HEK293T (cell line): ENCODE measurements around the gene RUNDC3A.

ENCODE experiments used
- CTCF ChIA-PET: fragments of 350-600 bp; formaldehyde crosslinking; extraction: SDS; loops from one replicate; lab custom pipeline; 2021; ENCODE audit warnings: antibody characterized with exemption, inconsistent platforms; lab: Yijun Ruan, JAX
- POLR2A ChIA-PET: fragments of 350-600 bp; formaldehyde crosslinking; extraction: SDS; loops from one replicate; lab custom pipeline; 2020; ENCODE audit warnings: antibody characterized with exemption, inconsistent platforms; lab: Yijun Ruan, JAX
- DNase-seq: peaks from one replicate; pipeline ENCODE4 v3.0.0; 2012; ENCODE audit warnings: mixed read lengths; ENCODE audit errors: extremely low spot score
- ARNT ChIP-seq: fragments of 450-650 bp; IDR thresholded peaks from 2 replicates; pipeline ENCODE4 v1.6.1; 2017; ENCODE audit warnings: mild to moderate bottlenecking
- BHLHE40 ChIP-seq: fragments of 450-650 bp; IDR thresholded peaks from 2 replicates; pipeline ENCODE4 v1.6.1; 2016; ENCODE audit warnings: mild to moderate bottlenecking, moderate library complexity, borderline replicate concordance
- CTBP1 ChIP-seq: fragments of 450-650 bp; IDR thresholded peaks from 2 replicates; pipeline ENCODE4 v1.6.1; 2016; ENCODE audit warnings: borderline replicate concordance
- ELF4 ChIP-seq: fragments of 450-650 bp; IDR thresholded peaks from 2 replicates; pipeline ENCODE4 v1.6.1; 2017; ENCODE audit warnings: antibody characterized with exemption
- FOXA1 ChIP-seq: fragments of 450-650 bp; IDR thresholded peaks from 2 replicates; pipeline ENCODE4 v1.6.1; 2016; ENCODE audit warnings: mild to moderate bottlenecking
- FOXK2 ChIP-seq: fragments of 450-650 bp; IDR thresholded peaks from 2 replicates; pipeline ENCODE4 v1.6.1; 2016; ENCODE audit warnings: mild to moderate bottlenecking
- FOXM1 ChIP-seq: fragments of 450-650 bp; IDR thresholded peaks from 2 replicates; pipeline ENCODE4 v1.6.1; 2017; ENCODE audit warnings: mild to moderate bottlenecking, borderline replicate concordance
- HDGF ChIP-seq: fragments of 450-650 bp; IDR thresholded peaks from 2 replicates; pipeline ENCODE4 v1.6.1; 2017; ENCODE audit warnings: antibody characterized with exemption, borderline replicate concordance
- L3MBTL2 ChIP-seq: fragments of 450-650 bp; conservative IDR thresholded peaks from 2 replicates; pipeline ENCODE4 v1.6.1; 2016; ENCODE audit warnings: mild to moderate bottlenecking
- LEF1 ChIP-seq: fragments of 450-650 bp; IDR thresholded peaks from 2 replicates; pipeline ENCODE4 v1.6.1; 2017; ENCODE audit warnings: mild to moderate bottlenecking, borderline replicate concordance
- NFRKB ChIP-seq: fragments of 450-650 bp; IDR thresholded peaks from 2 replicates; pipeline ENCODE4 v1.6.1; 2016; ENCODE audit warnings: mild to moderate bottlenecking, moderate library complexity
- PKNOX1 ChIP-seq: fragments of 450-650 bp; IDR thresholded peaks from 2 replicates; pipeline ENCODE4 v1.6.1; 2016
- SP1 ChIP-seq: fragments of 450-650 bp; IDR thresholded peaks from 2 replicates; pipeline ENCODE4 v1.6.1; 2017
- SUZ12 ChIP-seq: fragments of 450-650 bp; IDR thresholded peaks from 2 replicates; pipeline ENCODE4 v1.6.1; 2016; ENCODE audit warnings: mild to moderate bottlenecking
- TARDBP ChIP-seq: fragments of 450-650 bp; IDR thresholded peaks from 2 replicates; pipeline ENCODE4 v1.6.1; 2016
- ZNF384 ChIP-seq: fragments of 450-650 bp; IDR thresholded peaks from 2 replicates; pipeline ENCODE4 v1.6.1; 2016

Gene RUNDC3A

GRCh38 chr17:44351961-44352827 lies 43.8 kb downstream of the RUNDC3A start:
- DNase-seq = no peak
- CTCF ChIA-PET = interaction anchor here (0.6 to 0.7 kb wide), 2 partner anchors 11 to 21 kb away, joined by 3 to 4 read pairs; partner anchors contain the start of gene FAM171A2
- no peak for TF ChIP-seq PKNOX1
- TF ChIP-seq L3MBTL2 = no peak
- no peak for TF ChIP-seq SUZ12
- no peak for TF ChIP-seq CTBP1
- TF ChIP-seq FOXK2 = no peak
- TF ChIP-seq SP1 = no peak
- no peak for TF ChIP-seq FOXM1
- TF ChIP-seq ZNF384 = no peak
- no peak for TF ChIP-seq HDGF
- TF ChIP-seq ARNT = no peak
- POLR2A ChIA-PET = interaction anchor here (1.2 to 1.3 kb wide), 2 partner anchors 11 to 17 kb away, joined by 3 to 5 read pairs; partner anchors contain the start of gene FAM171A2

GRCh38 chr17:44352828-44353671 lies 44.6 kb downstream of the RUNDC3A start:
- DNase-seq = no peak
- CTCF ChIA-PET = interaction anchor here (0.7 kb wide), 1 partner anchor 10 kb away, joined by 4 read pairs; the partner anchor contains the start of gene FAM171A2
- POLR2A ChIA-PET = interaction anchor here (1.2 kb wide), 1 partner anchor 32 kb away, joined by 3 read pairs; no protein-coding TSS in a partner anchor
- TF ChIP-seq BHLHE40 (no peak), HDGF (no peak), SUZ12 (no peak)

DNA sequence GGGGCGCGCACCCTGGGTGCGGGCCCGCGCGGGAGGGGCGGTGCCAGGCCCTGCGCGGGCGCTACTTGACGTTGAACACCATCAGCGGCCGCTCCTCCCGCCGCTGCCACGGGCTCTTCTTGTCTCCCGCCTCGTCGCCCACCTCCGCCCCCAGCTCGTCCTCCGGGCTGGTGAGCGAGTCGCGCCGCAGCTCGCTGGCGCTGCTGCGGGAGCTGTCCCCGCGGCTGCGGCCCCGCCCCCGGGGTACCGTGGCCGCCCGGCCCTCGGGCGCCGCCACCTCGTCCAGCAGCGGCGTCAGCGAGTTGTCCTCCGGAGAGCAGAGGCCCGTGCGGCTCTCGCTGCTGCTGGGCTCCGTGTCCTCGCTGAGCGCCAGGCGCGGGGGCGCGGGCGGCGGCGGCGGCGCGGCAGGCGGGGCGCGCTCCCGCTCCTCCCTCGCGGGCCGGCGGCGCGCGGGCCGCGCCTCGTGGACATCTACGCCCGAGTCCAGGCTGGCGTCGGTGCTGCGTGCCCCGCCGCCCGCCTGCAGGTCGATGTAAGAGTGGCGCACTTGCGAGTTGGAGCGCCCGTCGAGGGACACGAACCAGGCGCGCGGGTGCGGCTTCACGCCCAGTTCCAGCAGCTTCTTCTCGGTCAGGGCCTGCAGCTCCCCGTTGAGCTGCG lies 45.4 kb downstream of the RUNDC3A start:
- TF ChIP-seq NFRKB (no peak), LEF1 (no peak), BHLHE40 (no peak), TARDBP (no peak), FOXM1 (no peak), ELF4 (no peak), CTBP1 (no peak), PKNOX1 (no peak), HDGF (no peak), FOXK2 (no peak), L3MBTL2 (no peak), FOXA1 (no peak), ARNT (no peak), ZNF384 (no peak), SUZ12 (no peak), SP1 (no peak)
- DNase-seq = no peak
- CTCF ChIA-PET = no interaction called here
- POLR2A ChIA-PET = interaction anchor here (1.2 kb wide), 1 partner anchor 32 kb away, joined by 3 read pairs; no protein-coding TSS in a partner anchor

DNA sequence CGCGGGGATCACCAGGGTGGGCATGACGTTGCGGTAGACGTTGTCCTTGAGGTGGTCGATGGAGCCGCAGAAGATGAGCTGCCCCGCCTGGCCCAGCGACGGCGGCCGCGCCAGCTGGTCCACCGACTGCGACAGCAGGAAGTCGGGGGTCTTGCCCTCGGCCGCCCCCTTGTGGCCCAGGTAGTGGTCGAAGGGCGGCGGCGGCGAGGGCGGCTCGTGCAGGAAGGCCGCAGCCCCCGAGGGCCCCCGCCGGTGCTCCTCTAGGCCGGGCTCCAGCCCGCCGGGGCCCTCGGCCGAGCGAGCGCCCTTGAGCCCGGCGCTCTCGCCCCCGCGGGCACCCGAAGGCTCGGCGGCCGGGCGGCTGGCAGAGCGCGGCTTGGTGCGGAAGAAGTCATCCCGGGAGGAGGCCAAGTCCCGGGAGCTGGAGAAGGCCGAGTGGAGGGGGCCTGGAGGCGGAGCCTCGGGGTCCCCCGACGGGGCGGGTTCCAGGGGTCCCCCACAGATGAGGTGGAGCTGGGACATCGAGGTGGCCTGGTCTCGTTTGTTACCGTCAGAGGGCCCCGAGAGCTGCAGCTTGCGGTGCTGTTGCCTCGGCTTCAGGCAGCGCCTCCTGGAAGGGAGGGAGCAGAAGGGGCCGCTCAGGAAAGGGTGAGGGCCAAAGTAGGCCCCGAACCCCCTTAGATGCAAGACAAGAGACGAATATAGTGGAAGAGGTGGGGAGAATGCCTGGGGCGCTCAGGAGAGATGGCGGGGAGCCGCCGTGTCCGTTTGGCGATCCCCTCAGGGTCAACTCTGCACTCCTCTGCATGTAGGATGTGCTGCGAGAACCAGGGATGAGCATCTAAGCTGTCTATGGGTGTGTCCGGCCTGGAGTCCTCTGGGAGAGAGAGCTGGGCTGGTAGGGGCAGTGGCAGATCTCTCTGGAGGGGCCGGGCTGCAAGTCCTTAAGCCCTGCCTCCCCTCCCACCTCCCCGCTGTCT lies 46.5 kb downstream of the RUNDC3A start:
- no peak for TF ChIP-seq BHLHE40
- no peak for TF ChIP-seq ARNT
- TF ChIP-seq L3MBTL2 = no peak
- TF ChIP-seq FOXM1 = no peak
- TF ChIP-seq CTBP1 = no peak
- ChIA-PET CTCF (no interaction called here), POLR2A (no interaction called here)
- no peak for DNase-seq

GRCh38 chr17:44355642-44356099 lies 47.3 kb downstream of the RUNDC3A start:
- TF ChIP-seq TARDBP (no peak), SUZ12 (no peak), SP1 (no peak), FOXK2 (no peak), CTBP1 (no peak), BHLHE40 (no peak), ZNF384 (no peak), HDGF (no peak), L3MBTL2 (no peak), PKNOX1 (no peak), NFRKB (no peak)
- POLR2A ChIA-PET = no interaction called here
- no peak for DNase-seq
- CTCF ChIA-PET = no interaction called here
